ENCODE results near the gene RASAL2.

Gene RASAL2

DNA sequence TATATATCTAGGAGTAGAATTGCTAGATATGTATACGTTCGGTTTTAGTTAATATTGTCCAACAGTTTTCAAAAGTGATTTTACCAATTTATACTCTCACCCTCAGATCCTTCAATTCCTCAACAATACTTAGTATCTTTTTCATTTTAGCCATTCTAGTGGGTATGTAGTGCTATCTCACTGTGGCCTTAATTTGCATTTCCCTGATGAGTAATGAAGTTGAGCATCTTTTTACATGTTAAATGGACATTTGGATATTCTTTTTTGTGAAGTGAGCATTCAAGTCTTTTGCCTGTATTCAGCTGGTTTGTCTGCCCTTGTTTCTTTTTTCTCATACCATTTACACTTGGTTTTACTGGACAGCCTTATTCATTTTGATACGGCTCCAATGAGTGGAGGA, 172.2 kb downstream of the RASAL2 start:
- no peak for ATAC-seq (replicated peaks)
- no peak overlapping the region for H3K4me3 Mint-ChIP-seq
- H3K9me3 Mint-ChIP-seq = peaks cover 0 to 4% of the 10 kb centered on the region in 2 donors
- no peak overlapping the region for H3K27ac Mint-ChIP-seq
- H3K27me3 Mint-ChIP-seq = peaks cover 9 to 11% of the 10 kb centered on the region in 2 donors
- DNase-seq = no peak
- H3K36me3 Mint-ChIP-seq = no peaks in the 10 kb centered on the region
- H3K4me1 Mint-ChIP-seq = no peaks in the 10 kb centered on the region

DNA sequence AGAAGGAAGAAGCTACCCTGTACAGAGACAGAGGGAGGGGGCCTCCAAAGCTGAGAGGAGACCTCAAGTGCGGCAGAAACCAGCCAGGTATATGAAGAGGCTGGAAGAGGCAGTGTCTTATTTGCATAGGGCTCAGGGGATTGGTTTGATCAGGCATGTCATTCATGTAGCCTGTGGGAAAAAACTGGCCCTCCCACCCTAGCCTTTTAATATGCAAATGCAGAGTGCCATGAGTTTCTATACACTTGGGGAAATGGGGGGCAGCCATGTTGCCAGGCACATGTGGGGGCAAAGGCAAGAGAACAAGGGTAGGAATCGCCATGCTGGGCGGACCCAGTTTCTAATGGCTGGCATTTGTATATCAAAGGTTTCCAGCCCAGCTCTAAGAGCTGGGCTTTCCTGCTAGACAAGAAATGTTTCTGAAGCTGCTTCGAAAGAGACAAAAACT, 172.7 kb downstream of the RASAL2 start:
- Mint-ChIP-seq H3K4me1 (no peaks in the 10 kb centered on the region), H3K27ac (no peak overlapping the region), H3K36me3 (no peaks in the 10 kb centered on the region), H3K9me3 (peaks cover 0 to 4% of the 10 kb centered on the region in 2 donors), H3K4me3 (no peak overlapping the region), H3K27me3 (peaks cover 9 to 11% of the 10 kb centered on the region in 2 donors)
- DNase-seq (no peak), ATAC-seq (replicated peaks) (no peak)

DNA sequence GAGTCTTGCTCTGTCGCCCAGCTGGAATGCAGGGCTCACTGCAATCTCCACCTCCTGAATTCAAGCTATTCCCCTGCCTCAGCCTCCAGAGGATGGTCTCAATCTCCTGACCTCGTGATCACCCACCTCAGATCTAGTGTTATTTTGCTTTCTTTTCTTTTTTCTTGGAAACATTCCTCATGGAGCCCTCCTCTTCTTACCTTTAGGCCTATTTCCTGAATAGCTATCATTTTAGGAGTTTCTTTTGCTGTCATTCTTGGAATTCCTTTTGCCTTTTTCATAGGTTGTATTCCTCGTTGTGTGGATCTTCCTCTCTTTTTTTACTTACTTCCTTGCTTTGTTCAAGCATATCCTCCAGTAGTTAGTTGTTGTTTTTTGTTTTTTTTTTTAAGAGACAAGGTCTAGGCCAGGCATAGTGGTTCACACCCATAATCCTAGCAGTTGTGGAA, 173.8 kb downstream of the RASAL2 start:
- no peaks in the 10 kb centered on the region for H3K4me1 Mint-ChIP-seq
- no peak for DNase-seq
- no peak overlapping the region for H3K4me3 Mint-ChIP-seq
- peaks cover 0 to 4% of the 10 kb centered on the region in 2 donors for H3K9me3 Mint-ChIP-seq
- no peak for ATAC-seq (replicated peaks)
- no peak overlapping the region for H3K27ac Mint-ChIP-seq
- peaks cover 11 to 13% of the 10 kb centered on the region in 2 donors for H3K27me3 Mint-ChIP-seq
- H3K36me3 Mint-ChIP-seq = no peaks in the 10 kb centered on the region

DNA sequence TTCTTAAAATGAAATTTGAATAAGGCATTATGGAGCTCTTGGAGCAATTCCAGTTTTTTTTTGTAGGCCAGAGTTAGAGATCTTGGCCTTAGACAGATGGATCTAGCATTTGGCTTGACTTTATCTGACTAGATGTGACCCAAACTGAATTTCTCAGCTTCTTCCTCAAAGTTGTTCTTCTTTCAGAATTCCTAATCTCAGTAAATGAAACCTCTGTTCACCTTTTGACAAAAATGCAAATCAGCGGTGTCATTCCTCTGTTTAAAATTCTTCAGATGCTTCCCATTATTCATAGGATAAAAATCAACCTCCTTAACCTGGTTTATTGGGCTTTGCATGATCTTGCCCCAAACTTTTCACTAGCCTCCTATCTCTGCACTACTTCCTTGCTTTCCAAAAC, 177.6 kb downstream of the RASAL2 start:
- Mint-ChIP-seq H3K9me3 (peaks cover 0 to 4% of the 10 kb centered on the region in 2 donors), H3K27me3 (peaks cover 11 to 13% of the 10 kb centered on the region in 2 donors), H3K36me3 (no peaks in the 10 kb centered on the region), H3K4me3 (no peak overlapping the region), H3K27ac (no peak overlapping the region), H3K4me1 (no peaks in the 10 kb centered on the region)
- ATAC-seq (replicated peaks) = no peak
- DNase-seq = no peak

DNA sequence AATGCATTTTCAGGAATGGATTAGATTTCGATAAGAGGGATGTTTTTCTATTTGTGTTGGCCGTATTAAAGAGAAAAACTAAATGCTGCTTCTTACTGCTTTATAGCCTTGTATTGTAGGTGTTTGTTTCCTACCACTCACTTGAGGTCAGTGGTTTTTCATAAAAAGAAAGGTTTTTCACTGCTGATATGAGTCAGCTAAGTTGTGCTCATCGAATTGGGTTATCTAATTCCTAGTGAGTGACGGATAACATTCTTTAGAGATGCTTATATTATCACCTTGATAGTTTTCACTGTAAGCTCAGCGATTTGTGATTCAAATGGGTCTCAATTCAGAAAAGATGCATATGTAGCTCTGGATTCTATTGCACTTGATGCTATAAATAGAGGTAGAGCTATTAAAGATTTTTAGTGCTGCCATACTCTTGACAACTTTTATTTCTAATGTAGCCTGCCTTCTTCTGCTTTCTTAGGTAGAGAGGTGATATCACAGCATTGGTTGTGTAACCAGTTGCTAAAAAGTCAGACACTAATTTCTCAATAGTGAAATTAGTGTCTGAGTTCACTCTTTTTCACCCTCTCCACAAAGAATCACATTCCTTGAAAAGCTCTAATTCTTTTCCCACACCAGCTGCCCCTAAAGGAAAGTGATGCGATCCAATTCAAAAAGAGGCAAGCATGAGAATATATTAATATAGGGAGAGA, 180.0 kb downstream of the RASAL2 start:
- Mint-ChIP-seq H3K36me3 (no peaks in the 10 kb centered on the region), H3K4me3 (no peak overlapping the region), H3K9me3 (peaks cover 0 to 4% of the 10 kb centered on the region in 2 donors), H3K27ac (no peak overlapping the region), H3K27me3 (peaks cover 8 to 11% of the 10 kb centered on the region in 2 donors), H3K4me1 (no peaks in the 10 kb centered on the region)
- DNase-seq (no peak), ATAC-seq (replicated peaks) (no peak)

DNA sequence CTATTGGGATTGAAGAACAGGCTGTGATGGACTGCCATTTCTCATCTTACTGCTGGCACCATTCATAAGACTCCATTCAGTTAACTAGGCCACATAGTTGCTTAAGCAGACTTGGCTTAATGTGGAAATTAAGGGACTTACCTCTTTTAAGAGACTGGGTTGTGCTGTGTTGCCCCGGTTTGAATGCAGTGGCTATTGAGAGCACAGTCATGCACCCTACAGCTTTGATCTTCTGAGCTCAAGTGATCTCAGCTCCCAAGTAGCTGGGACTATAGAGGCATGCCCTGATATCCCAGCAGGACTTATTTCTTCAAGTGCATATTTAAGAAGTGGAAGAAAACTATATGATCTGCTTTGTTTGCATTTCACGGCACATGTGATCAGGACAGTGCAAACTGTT, 181.1 kb downstream of the RASAL2 start:
- no peaks in the 10 kb centered on the region for H3K36me3 Mint-ChIP-seq
- ATAC-seq (replicated peaks) = no peak
- H3K4me1 Mint-ChIP-seq = no peaks in the 10 kb centered on the region
- DNase-seq = no peak
- peaks cover 0 to 4% of the 10 kb centered on the region in 2 donors for H3K9me3 Mint-ChIP-seq
- H3K27me3 Mint-ChIP-seq = peaks cover 4 to 9% of the 10 kb centered on the region in 2 donors
- no peak overlapping the region for H3K4me3 Mint-ChIP-seq
- H3K27ac Mint-ChIP-seq = no peak overlapping the region

DNA sequence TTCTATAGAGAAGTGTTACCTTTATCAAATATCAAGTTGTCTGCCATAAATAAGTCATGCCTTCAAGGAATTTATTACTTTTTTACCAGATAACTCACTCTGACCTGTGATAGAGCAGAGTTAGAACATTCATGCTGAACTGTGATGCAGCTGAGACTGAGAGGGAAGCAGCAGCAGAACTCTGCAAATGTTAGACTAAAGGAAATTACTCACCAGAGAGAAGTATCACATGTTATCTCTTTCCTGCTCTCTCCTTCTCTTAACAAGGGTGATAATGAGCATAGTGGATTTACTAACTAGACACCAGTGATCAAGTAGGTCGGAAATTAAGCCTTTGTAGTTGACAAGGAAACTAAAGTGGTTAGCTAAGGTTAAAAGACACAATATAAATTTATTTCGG, 181.6 kb downstream of the RASAL2 start:
- Mint-ChIP-seq H3K27ac (no peak overlapping the region), H3K36me3 (no peaks in the 10 kb centered on the region), H3K9me3 (peaks cover 0 to 4% of the 10 kb centered on the region in 2 donors), H3K4me1 (no peaks in the 10 kb centered on the region), H3K4me3 (no peak overlapping the region), H3K27me3 (peaks cover 3 to 4% of the 10 kb centered on the region in 2 donors)
- ATAC-seq (replicated peaks) (no peak), DNase-seq (no peak)

DNA sequence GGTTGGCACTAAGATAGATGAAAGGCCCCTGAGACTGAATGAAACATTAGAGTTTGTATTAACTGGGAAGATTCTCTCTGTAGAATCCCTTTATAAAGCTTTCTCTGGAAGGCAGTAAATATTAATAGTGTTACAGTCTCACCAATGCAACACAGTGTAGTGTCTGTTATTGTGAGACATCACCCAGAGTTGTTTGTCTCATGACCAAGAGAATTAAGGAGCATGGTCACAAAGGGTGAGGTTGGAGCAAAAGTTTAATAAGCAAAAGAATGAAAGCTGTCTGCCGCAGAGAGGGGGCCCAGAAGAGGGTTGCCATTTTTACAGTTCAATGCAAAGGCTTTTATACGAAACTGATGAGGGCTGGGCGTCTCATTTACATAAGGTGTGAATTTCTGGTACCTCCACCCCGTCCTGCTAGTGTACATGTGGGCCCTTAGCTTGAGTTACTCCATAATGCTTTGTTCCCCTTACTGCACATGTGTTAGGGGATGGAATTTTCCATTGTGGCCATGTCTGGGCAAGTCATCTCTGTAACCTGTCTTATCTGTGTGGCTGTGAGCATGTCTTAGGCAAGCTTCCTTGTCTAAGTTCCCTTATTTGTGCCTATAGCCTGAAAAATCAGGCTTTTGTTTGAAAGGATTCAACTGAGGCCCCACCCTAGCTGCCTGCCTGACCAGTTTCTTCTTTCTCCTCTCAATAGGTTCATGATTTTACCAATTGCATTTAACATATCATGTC, 184.1 kb downstream of the RASAL2 start:
- Mint-ChIP-seq H3K4me3 (no peak overlapping the region), H3K27ac (no peak overlapping the region), H3K4me1 (no peaks in the 10 kb centered on the region), H3K27me3 (no peaks in the 10 kb centered on the region), H3K36me3 (no peaks in the 10 kb centered on the region), H3K9me3 (peaks cover 0 to 4% of the 10 kb centered on the region in 2 donors)
- DNase-seq (no peak), ATAC-seq (replicated peaks) (peak; percentile 25 to 45)

DNA sequence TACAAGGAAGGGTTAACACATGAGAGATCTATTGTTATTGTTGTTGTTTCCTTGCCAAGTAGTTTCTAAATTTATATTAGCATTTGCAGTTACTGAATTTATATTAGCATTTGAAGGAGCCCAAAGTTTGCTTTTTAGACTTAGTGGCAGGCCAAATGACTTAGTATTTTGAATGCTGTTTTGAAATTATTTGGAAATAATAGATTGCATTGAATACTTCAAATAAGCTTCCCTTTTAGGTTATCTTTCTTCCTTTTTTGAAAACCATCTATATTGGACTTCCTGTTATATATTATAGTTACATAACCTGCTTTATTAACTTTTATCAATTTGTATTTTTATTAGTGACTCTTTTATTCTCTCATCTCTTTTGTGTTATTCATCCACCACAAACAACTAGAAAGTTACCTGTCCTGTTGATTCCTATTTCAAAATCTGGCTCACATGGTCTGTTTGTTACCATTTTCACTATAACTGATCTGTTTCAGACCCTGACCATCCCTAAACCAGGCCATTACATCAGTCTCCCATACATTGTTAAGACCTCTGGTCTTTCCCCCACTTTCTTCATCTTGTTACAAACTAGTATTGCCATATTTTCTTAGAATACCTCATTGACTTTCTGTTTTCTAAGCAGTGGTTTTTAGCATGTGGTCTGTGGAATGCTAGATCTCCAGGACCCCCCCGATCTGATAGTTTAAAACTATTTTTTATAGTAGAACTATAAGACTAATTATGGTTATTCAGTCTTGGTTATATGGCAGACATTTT, 185.2 kb downstream of the RASAL2 start:
- ATAC-seq (replicated peaks) = no peak
- no peak overlapping the region for H3K27ac Mint-ChIP-seq
- DNase-seq = no peak
- no peak overlapping the region for H3K4me3 Mint-ChIP-seq
- no peaks in the 10 kb centered on the region for H3K27me3 Mint-ChIP-seq
- H3K36me3 Mint-ChIP-seq = no peaks in the 10 kb centered on the region
- peaks cover 0 to 4% of the 10 kb centered on the region in 2 donors for H3K9me3 Mint-ChIP-seq
- peaks cover 5% of the 10 kb centered on the region in 2 donors for H3K4me1 Mint-ChIP-seq

DNA sequence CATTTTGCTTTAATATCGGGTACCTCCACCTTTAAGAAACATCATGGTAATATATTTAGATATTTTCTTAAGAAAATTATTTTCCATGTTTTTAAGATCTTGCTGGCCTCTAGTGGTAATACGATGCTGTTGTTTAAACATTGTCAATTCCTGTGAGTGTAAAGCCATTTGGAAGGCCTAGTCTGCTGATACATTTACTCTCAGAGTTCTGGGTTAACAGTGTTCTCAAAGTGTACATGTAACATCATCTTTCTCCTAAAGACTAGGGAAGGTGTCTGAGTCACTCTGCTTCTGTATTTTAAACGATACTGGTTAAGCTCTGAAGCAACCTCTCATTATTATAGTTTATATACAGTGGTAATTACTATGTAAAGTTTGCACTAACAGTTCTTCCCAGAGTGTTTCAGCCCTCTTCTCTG, 189.1 kb downstream of the RASAL2 start:
- no peak for DNase-seq
- no peaks in the 10 kb centered on the region for H3K36me3 Mint-ChIP-seq
- no peak overlapping the region for H3K4me3 Mint-ChIP-seq
- no peak for ATAC-seq (replicated peaks)
- H3K27me3 Mint-ChIP-seq = no peaks in the 10 kb centered on the region
- peaks cover 0 to 1% of the 10 kb centered on the region in 2 donors for H3K9me3 Mint-ChIP-seq
- no peak overlapping the region for H3K27ac Mint-ChIP-seq
- H3K4me1 Mint-ChIP-seq = peaks cover 6 to 7% of the 10 kb centered on the region in 2 donors

DNA sequence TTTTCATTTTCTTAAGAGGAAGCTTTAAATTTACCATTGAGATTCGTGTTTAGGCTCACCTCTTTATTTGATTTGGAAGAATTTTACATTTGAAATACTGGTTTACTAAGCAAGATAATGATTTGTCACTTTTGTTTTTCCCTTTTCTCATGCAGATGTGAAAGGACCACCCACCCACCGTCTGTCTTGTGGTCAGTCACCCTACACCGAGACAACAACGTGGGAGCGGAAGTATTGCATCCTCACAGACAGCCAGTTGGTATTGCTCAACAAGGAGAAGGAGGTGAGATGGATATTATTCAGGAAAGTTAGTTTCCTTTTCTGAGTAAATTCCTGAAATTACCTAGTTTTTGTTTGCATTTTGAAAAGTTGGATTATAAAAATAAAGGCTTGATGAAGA, 189.5 kb downstream of the RASAL2 start:
- no peak for ATAC-seq (replicated peaks)
- no peaks in the 10 kb centered on the region for H3K36me3 Mint-ChIP-seq
- H3K27me3 Mint-ChIP-seq = no peaks in the 10 kb centered on the region
- peaks cover 6 to 7% of the 10 kb centered on the region in 2 donors for H3K4me1 Mint-ChIP-seq
- H3K9me3 Mint-ChIP-seq = peaks cover 0 to 1% of the 10 kb centered on the region in 2 donors
- no peak for DNase-seq
- no peak overlapping the region for H3K4me3 Mint-ChIP-seq
- H3K27ac Mint-ChIP-seq = no peak overlapping the region

DNA sequence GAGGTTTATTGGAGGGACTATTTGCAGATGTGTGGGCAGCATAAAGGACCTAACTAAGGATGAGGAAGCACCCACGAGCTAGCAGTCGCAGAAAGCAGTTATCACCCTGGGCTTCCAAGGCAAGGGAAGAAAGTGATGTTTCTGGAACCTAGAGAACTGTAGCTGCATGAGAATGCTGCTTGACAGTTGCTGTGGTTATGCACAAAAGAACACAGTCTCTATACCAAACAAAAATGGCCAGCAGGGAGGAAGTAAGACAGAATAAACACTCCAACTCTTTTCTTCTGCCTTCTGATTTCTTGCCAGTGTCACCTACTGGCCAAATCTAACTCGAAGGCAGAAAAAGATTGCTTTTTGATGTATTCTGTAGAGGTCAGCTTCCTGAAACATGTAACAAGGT, 190.2 kb downstream of the RASAL2 start:
- Mint-ChIP-seq H3K4me1 (peaks cover 6 to 7% of the 10 kb centered on the region in 2 donors), H3K4me3 (no peak overlapping the region), H3K27ac (no peak overlapping the region), H3K27me3 (no peaks in the 10 kb centered on the region), H3K36me3 (no peaks in the 10 kb centered on the region), H3K9me3 (no peaks in the 10 kb centered on the region)
- DNase-seq (no peak), ATAC-seq (replicated peaks) (no peak)

DNA sequence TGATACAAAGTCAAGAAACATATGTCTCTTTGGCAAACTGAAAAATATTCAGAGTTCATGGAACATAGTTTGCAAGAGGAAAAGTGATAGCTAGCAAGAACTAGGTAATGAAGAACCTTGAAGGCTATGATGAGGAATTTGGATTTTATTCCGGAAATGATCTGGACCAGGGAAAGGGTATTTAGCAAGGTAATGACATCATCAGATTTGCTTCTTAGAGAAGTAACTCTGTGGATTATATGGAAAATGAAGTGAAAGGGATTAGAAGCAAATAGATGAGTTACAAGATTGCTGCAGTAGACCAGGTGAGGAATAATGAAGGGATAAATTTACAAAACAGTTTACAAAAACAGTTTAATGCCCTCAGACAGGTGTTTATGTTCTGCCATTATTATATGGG, 197.3 kb downstream of the RASAL2 start:
- H3K4me3 Mint-ChIP-seq = no peak overlapping the region
- H3K4me1 Mint-ChIP-seq = no peaks in the 10 kb centered on the region
- no peaks in the 10 kb centered on the region for H3K36me3 Mint-ChIP-seq
- H3K9me3 Mint-ChIP-seq = no peaks in the 10 kb centered on the region
- DNase-seq = no peak
- H3K27me3 Mint-ChIP-seq = peaks cover 0 to 9% of the 10 kb centered on the region in 2 donors
- ATAC-seq (replicated peaks) = no peak
- H3K27ac Mint-ChIP-seq = no peak overlapping the region

DNA sequence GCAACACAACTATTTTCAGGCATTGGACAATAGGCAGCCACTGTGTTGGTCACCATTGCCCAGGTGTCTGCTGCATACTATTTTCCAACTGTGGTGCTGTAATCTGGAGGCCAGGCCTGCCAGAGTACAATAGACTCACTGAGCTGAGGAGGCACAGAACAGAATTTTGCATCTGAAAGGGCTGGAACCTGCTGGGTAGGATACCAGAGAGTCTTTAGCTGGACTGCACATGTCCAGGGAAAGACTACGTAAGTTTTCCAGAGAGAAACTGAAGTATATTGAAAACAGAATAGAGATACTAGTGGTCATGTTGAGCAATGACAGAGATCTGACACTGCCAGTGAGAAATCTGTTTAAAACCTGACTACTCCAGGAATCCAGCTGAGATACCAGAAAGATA, 200.8 kb downstream of the RASAL2 start:
- no peaks in the 10 kb centered on the region for H3K4me1 Mint-ChIP-seq
- DNase-seq (no peak), ATAC-seq (replicated peaks) (no peak)
- H3K4me3 Mint-ChIP-seq = no peak overlapping the region
- H3K36me3 Mint-ChIP-seq = no peaks in the 10 kb centered on the region
- H3K9me3 Mint-ChIP-seq = no peaks in the 10 kb centered on the region
- peaks cover 0 to 9% of the 10 kb centered on the region in 2 donors for H3K27me3 Mint-ChIP-seq
- no peak overlapping the region for H3K27ac Mint-ChIP-seq

Measured in stimulated activated naive B cell treated with anti-CD40 and anti-IgM and Interleukin-4, amounts not matched to agents 10 μg/mL and 1 μg/mL and 100 μg/mL, for 72 hours (primary cell).